IPS-NIHi7 (cell line): ENCODE measurements around the gene RCSD1.
A peak's percentile ranks its signal among the peaks of the same experiment; 100 is the strongest.

ENCODE experiments used
- DNase-seq: peaks from one replicate; pipeline ENCODE4 v3.0.0; 2012; ENCODE audit warnings: mixed read lengths; ENCODE audit errors: extremely low spot score

RCSD1 gene

GRCh38 chr1:167618366-167618765 lies 11.7 kb upstream of the RCSD1 start:
- DNase-seq, result no peak

DNA sequence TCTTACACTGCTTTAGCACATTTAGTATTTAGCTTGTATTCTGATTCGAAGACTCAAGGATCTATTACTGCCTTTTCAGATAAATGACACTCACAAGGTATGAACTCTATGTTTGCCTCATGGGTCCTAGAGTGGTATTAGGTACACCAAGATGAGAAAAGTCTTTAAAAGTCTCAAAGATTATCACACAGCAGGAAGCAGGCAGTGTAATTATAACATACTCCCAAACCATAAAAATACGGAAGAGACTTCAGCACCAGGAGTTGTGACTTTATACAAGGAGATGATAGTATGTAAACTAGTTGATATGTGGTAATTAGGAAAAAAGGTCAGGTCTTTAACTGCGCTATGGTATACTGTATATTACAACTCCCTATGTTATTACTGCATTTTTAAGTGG lies 11.2 kb upstream of the RCSD1 start:
- no peak for DNase-seq

- DNase-seq, result no peak
These were observed 10.0 kb upstream of the RCSD1 start for GRCh38 chr1:167620002-167620401.

GRCh38 chr1:167621780-167622313 lies 8.2 kb upstream of the RCSD1 start:
- DNase-seq, result no peak

- no peak for DNase-seq
These were observed 6.1 kb upstream of the RCSD1 start for GRCh38 chr1:167623951-167624350.

DNA sequence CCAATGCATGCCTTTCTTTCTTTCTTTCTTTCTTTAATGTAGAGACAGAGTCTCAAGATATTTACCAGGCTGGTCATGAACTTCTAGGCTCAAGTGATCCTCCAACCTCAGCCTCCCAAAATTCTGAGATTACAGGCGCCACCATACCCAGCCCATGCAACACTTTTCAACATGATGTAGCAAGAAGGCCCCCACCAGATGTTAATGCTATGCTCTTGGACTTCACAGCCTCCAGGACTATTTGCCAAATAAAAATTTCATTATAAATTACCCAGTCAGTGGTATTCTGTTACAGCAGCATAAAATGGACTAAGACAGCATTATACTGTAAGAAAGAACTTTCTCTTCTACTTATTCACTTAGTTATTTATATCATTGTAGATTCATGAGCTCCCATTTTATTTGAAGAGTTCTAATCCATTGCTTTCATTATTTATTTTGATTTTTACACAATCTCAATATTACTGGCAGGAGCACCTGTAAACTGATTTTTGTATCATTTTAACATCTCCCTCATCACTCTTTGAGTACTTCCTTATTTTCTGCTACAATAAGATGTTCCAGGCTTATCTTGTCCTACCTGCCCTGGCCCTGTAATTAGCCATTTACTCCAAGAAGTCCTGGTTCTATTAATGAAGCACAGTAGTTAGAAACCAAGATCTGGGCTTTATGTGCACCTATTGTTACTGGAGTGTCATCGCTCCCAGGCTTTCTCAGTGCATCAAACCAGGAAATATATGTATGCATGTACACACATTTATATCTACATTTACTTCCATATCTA lies 4.8 kb upstream of the RCSD1 start:
- no peak for DNase-seq

DNA sequence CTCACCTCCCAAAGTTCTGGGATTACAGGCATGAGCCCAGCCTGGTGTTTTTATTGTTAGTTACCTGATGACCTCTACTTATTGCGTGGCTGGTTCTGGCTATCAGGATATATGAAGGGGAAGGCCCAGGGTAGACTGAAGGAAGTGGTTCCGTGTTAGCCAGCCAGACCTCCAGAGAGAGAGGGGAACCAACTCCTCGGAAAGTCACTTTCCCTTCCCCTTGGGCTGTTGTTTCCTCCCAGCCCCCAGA lies 2.5 kb upstream of the RCSD1 start:
- DNase-seq, result no peak

DNA sequence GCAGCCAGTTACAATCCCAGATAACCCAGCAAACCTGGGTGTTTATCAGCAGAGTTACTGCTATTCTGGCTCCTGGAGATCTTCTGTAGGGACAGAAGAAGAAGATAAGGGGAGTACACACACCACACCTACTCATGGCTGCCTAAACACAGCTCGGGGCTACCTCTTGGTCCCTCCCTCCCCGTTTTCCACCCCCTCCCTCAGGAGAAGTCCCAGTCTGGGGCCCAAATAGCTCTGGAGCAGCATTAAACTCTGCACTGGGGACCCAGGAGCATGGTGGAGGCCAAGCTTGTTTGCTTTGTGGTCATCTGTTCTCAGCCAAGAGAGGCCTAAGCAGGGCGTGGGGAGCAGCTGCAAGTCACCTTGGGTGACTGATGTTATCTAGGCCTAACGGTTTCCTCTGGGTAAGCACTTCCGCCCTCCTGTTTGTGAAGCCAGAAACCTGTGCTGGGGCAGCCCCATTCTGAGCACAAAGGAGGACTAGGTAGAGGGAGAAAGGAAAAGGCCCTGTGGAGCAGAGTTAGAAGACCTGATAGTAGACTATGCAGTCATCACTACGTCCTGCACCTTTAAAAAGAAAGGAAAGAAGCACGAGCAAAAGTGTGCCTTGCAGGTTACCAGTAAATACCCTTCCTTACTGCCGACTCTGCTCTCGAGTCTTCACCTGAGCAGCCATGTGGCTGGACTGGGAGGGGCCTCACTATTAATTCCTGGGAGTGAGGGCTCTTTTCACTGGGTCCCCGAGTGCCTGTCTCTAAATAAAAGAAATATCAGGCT lies 2.0 kb upstream of the RCSD1 start:
- DNase-seq, result no peak

- no peak for DNase-seq
These were observed 1.1 kb upstream of the RCSD1 start for GRCh38 chr1:167628741-167629515.

GRCh38 chr1:167630568-167631385 lies 745 bp downstream of the RCSD1 start:
- DNase-seq, result no peak

GRCh38 chr1:167631386-167631935 lies 1.4 kb downstream of the RCSD1 start:
- no peak for DNase-seq

DNA sequence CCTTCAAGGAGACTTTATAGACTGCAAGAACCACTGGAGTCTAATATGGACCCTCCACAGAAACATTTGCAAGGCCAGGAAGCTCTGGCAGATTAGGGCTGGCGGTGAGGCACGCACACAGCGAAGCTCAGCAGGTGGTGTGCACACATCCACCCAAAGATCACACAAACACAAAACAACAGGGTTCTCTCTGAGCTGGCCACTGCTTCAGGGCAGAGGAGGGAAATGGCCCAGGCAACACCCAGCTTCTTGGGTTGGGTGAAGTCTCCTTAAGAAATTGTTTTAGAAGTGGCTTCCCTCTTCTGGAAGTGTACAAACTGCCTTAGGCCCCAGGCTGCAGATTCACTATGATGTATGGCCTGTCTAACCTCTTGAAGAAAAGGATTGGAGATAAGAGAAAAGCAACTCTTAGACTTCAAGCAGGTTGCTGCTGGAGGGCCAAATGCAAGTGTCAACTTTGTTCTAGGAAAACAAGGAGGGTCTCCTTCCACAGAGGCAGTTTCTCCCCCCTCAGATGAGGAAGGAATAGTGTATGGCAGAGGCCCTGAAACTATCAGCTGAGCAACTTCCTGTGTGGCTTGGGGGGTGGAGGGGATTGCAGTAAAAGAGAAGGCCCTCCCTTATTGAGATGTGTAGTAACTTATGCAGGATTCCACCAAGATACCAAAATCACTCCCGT lies 2.0 kb downstream of the RCSD1 start:
- DNase-seq, result no peak

DNA sequence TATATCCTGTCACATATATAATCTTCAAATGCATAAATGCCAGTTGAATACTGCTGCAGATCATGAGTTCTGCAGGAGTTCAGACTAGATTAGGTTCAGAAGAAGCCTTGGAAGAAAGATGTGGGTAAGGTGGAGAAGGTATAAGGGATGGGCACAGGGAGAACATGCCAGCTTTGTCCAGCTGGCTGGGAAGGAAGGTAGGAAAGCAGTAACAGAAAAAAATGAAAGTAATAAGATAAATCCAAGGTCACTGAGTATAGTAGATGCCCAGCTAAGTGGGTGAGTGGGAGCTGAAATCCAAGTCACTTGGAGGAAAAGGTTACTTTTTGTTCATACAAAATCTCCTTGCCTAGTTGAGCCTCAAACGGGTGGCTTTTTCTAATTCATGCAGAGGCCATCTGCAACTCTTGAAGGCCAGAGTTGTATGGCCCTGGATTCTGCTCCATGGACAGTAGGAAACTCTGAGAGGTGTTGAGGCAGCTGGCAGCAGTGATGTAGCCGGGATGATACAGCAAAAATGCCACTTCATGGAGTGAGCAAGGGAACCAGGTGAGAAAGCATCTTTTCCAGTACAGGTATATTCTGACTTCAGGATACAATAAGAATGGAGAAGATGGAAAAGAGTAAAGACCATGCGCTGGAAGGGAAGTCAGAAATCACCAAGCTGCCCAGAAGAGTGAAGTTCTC lies 3.4 kb downstream of the RCSD1 start:
- no peak for DNase-seq

DNA sequence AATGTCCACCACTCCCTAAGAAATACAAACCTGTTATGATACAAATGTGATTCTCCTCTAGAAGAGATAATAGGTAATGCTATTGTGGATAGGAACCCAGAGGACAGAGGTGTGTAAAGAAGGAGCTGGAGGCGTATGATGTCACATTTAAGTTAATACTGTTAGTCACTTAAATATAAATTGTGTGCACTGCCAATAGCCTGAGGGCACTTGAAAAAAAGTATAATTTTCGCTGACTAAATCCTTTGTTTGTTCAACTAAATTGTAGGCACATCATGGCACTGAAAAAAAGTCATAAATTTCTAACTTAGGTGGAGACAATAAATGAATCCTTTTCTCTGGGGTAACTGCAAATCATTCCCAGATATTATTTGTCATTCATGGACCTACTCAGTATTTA lies 4.4 kb downstream of the RCSD1 start:
- DNase-seq, result no peak

GRCh38 chr1:167635156-167635648 lies 5.2 kb downstream of the RCSD1 start:
- peak; percentile 68 for DNase-seq

DNA sequence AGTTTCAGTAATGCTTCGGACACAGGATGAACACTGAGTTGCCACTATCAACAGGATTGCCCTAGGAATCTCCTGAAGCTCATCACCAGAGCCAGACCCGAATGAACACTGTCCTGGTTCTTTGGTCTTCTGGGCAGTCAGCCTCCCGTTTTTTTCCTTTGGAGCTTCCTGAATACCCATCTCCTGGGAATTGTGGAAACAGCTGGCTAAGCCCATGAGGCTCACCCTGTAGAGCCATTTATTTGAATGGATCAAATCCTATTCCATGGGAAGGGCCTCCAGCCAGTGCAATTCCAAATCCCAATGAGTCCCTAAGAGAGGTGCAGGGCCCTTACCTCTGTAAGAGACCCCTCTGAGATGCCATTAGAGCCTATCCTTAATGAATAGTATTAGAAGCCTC lies 5.9 kb downstream of the RCSD1 start:
- no peak for DNase-seq

DNA sequence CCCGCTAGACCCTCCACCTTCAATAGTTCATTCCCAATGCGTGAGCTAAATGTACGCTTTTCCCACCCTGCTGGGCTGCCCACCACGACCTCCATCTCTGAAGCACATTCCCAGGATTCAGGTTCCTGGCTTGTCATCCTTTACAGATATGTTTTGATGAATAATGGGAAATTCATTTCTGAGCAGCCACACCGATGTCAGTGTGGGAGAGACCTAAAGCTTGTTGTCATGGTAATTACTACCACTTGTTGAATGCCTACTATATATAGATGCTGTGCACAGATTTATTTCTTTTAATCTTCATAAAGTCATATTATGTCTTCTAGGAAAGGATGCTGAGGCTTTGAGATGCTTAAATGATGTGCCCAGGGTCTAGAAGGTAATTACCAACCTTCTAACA lies 8.0 kb downstream of the RCSD1 start:
- DNase-seq, result no peak

DNA sequence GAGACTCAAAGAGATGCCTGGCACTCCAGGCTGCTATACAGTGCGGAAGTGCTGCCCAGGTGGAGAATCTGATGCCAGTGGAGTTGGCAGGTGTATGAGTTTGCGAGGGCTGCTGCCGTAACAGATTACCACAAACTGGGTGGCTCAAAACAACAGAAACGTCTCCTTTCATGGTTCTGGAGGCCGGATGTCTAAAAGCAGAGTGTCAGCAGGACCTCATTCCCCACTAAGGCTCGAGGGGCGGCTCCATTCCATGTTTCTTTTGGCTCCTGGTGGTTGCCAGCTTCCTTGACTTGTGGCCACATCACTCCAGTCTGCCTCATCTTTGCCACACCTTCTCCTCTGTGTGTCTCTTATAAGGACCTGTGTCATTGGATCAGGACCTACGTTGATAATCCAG lies 10.0 kb downstream of the RCSD1 start:
- no peak for DNase-seq

DNA sequence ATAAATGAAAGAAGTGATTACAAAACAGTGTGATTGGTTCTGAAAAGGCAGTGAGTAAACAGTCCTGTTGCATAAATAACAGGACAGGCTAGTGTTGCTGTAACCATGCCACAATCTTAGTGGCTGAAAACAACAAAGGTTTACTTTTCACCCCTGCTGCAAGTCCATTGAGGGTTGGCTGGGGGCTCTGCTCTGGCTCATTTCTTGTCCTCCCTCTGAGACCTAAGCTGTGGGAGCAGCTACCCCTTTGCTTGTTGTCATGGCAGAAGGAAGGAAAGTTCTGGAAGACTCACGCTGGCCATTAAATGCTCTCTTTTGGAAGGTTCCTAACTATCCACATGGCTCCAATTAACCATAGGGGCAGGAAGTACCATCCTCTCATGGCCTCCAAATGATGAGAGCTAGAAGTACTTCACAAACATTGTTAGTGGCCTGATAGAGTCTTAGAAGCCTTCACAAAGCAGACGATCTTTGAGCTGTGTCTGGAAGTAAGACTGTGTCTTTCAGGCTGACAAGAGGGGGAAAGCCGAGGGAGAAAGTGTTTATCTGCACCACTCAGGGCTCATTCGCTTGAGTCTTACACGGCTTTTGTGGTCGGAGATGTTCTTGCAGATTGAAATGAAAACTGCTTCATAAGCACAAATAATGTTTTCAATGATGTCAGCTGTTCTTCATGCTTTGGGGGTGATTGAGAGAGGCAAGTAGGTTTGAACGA lies 11.9 kb downstream of the RCSD1 start:
- no peak for DNase-seq

DNA sequence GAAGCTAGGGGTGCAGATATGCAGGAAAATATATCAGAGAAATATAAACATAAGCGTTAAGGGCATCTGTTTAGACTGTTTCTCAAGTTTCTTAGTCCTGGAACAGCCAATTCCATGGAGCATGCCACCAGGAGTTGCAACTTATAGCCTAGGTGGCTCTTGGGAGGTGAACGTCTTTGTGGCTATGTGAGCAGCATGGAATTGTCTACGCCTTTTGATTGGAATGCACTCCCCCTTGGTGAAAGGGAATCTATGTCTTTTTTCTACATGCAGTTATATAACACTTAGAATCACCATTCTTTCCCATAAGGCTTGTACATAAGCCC lies 12.4 kb downstream of the RCSD1 start:
- DNase-seq, result no peak
